ENCODE measurements around the gene UTRN.
A peak's percentile ranks its signal among the peaks of the same experiment; 100 is the strongest.

UTRN gene

DNA sequence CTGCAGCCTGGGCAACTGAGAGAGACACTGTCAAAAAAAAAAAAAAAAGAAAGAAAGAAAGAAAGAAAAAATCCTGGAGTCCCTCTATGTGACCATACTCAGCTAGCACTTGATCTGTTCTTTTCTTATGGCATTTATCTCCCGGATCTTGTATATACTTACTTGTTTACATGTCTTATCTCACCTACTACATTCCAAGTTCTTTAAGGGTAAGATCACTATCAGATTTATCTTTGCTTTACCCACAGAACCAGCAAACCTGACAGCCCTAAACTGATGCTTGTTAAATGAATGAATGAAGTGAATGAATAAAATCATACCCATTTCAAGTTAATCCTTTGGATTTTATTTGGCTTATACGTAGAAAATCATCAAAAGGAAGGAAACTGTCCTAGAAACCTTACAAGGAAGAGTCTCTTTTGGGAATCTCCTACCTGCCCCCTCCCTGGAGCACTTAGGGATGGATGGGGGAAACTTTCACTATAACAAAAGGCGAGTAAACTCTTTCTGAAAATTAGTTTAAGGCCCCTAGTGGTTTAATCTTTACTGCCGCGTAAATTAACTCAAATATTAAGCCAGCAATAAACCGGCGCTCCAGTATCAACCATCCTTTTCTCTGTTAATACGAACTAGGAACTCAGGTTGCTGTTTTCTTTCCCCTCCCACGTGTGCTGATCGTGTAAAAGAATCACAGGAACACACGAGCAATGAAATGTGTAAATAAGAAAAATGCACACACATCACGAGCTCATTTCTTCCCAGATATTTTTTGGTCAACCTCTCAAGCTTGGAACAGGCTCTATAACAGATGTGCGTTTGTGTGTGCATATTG lies 1.3 kb upstream of the UTRN start:
- no peak for DNase-seq

DNA sequence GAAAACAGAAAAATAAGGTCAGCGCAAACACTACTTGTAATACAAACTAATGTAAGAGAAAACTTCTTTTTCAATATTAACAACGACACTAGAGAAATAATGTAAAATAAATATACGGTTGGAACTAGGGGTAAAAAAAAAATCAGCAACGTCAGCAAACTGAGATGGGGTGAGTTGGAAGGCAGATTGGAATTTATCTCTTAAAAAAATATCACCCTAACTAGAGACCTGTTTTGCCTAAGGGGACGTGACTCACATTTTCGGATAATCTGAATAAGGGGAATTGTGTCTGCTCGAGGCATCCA lies 705 bp upstream of the UTRN start:
- DNase-seq = no peak

DNA sequence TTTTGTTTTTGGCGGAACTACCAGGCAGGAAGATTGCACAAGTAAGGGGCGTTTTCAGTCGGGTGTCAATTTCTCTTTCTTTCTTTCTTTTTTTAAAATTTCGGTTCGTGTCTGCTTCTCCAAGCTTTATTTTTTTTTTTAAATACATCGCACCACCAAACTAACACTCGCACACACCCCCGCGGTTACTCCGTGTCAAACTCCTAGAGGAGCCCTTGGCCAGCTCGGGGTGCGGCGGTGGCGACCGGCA lies 338 bp downstream of the UTRN start:
- DNase-seq = no peak

DNA sequence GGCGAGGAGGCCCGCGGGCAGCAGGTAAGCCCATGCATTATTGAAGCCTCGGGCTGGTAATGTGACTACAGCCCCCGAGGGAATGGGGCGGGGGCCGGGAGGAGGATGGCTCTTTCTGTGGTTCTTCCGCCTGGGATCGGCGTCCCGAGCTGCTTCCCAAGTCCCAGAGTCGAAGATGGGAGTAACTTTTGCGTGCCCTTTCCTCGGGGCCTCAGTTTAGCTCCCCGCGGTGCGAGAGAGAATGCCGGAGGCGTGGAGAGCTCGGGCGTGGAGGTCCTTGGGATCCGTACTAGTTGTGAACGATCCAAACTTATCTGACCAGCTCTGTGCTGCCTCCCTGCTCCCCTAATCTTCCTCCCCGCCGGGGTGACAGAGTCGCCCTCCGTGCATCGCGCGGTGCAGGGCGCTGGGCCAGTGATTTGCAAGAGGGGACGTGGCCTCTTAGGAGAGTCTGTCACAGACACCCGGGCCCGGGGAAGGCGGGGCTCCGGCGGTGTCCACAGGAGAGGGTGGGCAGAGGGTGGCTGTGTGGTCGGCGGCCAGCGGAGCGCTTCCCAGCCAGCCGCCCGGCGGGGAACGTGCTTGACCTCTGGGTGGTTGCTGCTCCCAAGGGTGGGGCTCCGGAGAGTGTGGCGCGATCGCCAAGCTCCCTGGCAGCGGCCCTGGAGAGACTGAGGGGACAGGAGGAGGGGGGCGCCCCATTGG lies 815 bp downstream of the UTRN start:
- DNase-seq = peak; percentile 50

DNA sequence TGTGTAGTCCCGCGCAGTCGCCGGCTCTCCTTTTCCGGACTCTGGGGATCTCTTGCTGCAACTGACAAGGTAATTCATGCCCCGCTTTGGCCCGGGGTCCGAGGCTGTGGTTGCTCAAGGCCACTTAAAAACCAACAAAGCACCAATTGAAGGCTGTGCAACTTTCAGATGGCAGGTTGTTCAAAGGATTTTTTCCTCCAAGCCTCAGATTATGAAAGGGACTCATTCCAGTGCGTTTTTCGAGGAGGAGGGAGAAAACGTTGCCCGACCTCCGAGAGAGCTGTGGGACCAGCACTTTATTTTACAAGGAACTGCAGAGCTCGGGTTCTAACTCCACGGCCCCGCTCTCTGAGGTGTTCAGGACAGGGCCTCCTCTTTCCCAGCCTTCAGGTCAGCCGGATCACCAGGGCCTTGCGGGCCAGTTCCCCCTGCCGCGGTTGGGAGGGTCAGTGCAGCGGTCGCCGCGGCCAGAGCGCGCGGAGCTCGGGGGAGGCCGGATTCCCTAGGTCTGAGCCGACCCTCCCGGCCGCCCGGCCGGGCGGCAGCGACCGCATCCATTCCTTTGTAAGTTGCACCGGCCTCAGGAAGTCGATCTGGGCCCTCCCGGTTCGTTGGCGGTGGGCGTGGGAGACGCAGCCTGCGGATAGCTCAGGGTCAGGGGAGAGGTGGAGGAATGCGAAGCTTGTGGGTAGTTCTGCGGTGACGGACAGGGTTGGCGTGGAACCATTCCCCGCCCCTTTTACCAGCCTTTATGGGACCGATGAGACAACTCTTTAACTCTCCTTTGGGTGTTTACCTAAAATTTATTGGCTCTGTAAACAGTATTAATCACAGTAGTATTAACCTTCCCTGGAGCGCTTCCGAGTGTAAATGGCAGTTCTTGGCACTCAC lies 1.6 kb downstream of the UTRN start:
- DNase-seq = peak; percentile 21

DNA sequence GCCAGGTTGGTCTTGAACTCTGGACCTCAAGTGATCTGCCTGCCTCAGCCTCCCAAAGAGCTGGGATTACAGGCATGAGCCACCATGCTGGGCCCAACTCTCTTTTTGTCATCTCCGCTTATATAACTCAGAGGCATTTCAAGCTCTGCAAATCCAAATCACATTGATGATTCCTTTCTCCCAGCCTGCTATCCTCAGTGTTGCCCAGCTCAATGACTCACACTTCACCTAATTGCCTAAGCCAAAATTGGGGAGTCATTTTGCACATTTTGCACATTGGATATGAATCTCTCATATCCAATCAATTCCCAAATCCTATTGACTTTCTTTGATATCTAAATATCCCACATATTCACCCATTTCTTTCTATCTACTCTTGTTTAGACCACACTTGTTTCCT lies 3.9 kb downstream of the UTRN start:
- DNase-seq = no peak

DNA sequence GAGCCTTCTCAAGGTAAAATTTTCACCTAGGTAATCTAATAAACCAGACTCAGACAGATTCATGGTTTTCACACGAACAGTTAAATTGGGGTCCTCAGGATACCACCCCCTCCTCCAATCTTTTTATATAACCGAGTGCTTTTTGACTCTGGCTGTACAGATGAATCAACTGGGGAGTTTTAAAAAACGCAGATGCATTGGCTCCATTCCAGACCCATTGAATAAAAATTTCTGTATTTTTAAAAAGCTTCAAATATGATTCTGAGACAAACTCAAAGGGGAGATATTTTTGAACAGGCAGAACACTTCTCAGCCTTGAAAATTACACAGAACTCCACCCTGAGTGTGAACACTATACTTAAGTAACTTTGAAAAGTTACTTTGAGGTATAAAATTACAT lies 7.2 kb downstream of the UTRN start:
- no peak for DNase-seq

DNA sequence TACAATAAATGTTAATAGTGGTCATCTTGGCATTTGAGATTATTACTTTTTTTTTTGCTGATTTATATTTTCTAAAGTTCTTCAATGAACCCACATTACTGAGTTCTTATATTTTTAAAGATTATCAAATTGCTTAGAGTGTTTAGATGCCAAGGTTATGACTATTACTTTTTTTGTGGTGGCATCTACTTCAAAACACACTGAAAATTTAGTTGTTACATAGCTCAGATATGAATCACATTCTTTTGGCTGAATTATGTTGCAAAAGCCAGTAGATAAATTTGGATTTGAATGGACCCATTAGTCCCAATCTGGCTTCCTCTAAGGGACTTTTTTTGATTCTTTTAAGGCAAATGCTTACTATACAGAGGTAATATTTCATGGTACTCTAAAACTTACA lies 8.9 kb downstream of the UTRN start:
- no peak for DNase-seq

DNA sequence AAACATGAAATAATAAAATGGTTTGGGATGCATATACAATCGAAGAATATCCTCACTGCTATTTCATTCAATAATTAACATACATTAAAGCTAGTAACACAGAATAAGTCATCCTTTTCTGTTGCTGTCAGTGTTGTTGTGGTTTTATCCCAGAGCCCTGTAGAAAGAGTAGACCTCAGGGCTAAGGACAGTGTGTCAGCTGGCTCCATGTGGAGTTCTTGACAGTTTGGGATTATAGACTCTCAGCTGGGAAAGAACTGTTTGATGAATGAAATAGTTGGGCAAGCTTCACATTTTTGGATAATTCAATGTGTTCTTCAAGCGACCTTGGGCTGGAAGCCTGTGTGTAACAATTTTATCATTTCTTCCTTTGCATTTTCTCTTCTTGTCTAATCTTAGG lies 10.1 kb downstream of the UTRN start:
- no peak for DNase-seq

DNA sequence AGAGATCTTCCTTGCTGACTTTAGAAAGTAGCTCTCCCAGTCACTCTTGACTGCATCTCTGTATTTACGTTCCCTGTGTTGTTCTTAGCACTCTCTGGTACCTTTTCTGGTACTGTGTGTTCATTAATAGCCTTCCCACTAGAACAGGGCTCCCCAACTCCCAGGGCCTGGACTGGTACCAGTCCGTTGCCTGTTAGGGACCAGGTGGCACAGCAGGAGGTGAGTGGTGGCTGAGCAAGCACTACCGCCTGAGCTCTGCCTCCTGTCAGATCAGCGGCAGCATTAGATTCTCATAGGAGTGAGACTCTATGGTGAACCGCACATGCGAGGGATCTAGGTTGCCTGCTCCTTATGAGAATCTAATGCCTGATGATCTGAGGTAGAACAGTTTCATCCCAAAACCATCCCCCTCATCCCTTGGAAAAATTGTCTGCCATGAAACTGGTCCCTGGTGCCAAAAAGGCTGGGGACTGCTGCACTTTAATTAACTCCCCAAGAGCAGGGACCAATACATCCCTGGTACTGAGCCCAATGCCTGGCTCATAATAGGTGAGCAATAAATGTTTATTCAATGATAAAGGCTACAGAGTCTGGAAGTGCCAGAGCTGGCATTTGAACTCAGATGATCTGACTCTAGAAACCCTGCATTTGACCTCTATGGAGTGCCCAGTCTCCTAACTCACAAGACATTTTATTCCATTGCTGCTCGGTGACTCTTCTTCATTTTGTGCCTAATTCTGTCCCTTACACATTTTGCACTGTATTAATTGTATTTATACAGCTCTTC lies 11.0 kb downstream of the UTRN start:
- no peak for DNase-seq

DNA sequence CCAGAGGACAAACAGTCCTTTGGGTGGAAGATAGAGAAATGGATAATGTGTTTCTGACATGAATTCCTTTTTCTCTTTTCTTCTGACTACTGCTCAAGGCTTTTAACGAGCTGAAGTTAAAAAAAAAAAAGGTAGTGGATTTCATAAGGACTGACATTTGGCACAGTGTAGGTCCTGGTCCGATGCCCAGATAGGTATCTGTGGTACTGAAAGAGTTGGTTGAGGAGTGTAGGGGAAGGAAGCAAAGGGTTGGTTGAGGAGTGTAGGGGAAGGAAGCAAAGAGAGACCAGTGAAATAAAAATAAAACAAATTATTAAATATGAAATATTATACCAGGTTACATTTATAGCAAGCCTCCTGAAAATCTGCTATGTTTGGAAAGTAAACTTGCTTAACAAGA lies 11.8 kb downstream of the UTRN start:
- DNase-seq = no peak

DNA sequence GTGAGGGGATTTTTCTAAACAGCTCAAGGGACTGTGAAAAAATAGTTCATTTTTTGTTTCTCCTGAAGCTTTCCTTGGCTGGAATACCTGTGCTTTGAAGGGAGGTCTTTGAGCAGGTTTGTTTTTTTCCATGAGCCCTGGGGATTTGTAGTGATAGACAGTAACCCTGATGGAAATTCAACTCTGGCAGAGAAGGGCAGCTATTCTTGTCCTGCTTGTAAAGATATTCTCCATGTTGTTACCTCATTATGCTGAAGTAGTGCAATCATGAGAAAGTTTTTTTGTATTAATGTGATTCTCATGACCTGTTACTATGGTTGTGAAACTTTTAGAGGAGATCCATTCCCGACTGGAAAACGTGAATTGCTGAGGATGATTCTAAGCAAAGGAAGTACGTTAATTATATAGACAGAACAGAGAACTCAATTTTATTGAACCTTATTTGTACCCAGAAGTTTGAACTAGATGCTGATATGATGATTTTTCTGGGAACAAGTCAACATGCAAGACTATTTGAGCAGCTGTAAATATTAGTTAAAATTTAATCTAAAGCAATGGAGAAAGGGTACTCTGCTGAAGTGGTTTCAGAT lies 12.5 kb downstream of the UTRN start:
- no peak for DNase-seq

DNA sequence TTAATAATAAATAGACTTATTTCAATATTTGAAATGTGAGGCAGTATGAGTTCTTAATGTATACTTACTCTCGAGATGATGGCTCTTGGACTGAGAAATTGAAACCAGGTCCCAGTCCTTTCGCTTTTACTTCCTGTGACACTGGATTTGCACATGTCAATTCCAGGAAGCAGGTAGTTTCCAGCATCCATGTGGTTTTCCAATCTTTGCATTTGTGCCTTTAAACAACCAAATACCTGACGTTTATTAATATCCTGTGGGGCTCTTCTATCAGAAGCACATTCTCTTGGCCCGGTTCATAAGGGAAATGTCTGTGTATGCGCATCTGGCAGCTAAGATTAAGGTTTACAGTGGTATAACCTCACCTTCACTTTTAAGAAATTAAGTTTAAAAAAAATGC lies 13.1 kb downstream of the UTRN start:
- DNase-seq = no peak

DNA sequence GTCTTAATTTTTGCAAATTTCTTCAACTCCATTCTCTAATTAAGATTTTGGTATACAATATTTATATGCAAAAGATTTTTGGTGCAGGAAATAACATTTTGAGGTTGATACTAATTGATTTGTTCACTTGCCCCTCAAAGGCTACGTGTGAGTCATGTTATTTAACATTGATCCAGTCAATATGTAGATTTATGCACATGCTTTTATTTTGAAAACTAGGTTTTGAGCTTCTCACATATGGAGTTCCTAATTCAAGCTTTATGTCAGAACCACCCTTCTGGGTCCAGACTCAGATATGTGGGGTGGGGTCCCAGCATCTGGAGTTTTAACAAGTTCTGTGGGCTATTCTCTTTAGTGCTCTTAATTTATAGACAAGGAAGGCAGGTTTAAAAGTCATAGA lies 13.8 kb downstream of the UTRN start:
- DNase-seq = no peak

DNA sequence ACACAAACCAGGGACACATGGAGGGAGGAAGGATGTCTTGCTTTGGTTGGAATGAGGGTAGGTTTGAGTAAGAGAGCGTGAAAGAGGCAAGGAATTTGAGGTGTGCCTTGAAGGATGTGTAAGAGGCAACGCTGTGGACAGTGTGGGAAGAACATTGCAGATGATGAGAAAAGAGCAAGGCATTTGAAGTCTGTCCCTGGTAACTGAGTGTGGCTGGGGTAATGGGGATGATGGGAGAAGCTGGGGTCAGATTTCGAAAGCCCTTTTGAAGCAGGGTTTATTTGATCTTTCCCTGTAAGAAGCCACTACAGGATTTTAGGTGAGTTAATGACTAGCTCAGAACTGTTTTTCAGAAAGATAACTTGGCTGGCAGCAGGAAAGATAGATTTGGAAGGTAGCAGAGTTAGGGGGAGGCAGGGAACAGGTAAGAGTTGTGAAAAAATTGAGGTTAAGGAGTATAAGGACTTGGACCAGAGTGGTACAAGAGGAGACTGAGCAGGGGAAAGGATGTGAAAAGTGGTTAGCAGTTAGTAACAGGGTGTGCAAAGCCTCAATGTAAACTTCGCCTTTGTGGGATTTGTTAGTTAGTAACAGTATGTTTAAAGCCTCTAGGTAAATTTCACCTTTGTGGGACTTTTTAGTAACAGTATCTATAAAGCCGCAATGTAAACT lies 17.7 kb downstream of the UTRN start:
- DNase-seq = no peak

DNA sequence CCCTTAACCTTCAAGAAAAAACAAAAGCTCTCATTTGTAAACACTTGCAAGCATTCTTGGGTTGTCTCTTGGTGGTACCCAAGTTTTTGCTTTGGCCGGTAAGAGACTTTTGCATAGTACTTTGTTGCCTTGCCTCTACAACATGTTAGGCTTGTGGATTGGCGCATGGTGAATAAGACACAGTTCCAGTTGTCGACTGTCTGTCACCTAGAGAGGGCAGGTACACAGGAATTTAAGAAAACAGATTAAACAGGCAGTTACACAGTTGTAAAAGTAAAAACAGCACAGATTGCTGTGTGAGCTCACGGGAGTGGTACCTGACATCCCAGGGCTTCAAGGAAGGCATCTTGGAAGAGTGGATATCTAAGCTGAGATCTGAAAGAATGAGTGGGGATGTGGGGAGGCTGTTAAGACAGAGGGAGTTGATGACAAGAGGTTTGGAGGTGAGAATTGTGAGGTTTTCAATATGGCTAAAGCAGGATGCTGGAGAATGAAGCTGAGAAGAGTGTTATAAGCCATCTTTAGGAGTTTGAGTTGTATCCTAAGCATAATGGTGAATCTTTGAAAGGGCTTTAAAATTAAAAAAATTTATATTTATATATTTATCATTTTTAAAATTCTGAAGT lies 19.2 kb downstream of the UTRN start:
- no peak for DNase-seq

DNA sequence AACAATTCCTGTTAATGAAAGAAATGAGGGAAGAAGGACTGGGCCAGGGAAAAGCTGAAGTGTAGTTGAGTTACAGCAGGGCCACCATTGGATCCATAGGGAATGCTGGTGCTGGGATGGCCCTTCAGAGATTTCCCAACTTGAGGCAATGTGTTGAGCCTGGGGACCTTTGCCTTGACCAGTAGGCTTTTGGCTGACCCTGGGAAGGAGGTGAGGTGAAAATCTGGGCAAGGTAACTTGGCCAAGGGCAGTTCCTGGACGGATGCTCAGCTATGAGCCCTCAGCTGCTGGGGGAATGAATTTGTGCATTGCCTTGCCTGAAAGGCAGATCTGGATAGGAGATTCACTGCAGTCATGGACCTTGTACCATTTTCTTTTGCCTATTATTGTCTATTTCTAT lies 20.4 kb downstream of the UTRN start:
- DNase-seq = no peak

DNA sequence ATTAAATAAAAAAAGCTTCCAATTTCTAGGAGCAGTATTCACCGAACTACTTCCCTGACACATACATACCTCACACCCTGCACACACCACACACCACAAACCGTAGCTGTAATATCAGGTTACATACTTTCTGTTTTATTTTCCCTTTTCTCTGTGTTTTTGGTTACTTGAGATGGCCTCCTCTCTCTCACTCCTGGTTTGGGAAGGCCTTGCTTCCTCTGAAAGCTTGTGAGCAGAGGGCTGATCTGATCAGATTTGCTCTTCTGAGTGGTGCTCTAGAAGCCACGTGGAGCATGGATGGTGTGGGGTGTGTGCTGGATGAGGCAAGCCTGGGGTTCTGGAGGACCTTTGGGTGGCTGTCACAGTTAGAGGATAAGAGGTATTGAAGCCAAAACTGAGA lies 20.9 kb downstream of the UTRN start:
- no peak for DNase-seq

DNA sequence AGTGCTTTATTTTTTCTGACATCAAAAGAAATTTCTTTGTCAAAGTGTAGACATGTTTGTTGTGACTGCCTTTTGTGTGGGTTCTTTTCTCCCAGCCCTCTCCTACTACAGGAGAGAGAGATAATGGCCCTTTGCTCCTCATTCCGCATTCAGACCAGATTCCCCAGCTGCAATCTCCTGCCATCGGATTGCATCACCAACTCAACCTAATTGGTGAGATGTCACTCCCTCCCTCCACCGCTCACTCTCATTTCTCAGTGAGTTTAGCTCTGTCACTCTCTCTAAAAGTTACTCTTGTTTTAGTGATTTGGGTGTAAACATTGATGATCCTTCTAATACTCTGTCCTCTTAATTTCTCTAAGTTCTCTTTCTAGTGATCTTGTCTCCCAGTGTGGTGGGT lies 22.7 kb downstream of the UTRN start:
- DNase-seq = no peak

DNA sequence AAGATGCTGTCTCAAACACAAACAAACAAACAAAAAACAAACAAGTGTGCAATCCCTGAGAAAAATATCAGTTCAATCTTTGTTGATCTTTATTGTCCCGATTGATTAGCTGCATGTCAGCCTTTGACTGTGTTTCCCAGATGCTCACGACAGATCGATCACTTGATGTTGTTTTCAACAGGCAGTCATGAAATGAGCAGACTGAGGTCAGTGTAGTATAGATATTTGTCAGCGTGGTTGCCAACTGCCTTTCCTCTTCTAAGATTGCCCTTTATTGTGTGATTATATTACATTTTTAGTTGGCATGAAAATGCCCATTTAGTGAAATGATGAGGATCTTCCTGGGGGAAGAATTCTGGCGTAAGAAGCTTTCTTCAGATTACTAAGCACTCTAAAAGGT lies 25.6 kb downstream of the UTRN start:
- DNase-seq = no peak

DNA sequence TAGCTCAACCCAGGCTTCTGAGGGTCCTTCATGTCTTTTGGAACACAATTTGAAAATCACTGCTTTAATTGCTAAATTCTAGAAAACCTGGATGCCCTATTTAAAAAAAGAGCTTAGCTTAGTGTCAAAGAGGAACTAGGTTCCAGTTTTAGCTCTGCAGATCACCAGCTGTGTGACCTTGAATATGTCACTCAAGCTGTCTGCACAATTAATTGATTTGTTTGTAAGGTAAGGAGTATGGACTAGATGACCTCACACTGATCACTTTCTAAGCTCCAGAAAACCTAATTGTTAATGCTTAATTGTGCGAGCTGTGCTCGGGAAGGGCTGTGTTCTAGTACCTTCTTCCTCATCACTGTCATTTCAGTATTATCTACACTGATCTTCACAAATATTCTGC lies 26.2 kb downstream of the UTRN start:
- no peak for DNase-seq

DNA sequence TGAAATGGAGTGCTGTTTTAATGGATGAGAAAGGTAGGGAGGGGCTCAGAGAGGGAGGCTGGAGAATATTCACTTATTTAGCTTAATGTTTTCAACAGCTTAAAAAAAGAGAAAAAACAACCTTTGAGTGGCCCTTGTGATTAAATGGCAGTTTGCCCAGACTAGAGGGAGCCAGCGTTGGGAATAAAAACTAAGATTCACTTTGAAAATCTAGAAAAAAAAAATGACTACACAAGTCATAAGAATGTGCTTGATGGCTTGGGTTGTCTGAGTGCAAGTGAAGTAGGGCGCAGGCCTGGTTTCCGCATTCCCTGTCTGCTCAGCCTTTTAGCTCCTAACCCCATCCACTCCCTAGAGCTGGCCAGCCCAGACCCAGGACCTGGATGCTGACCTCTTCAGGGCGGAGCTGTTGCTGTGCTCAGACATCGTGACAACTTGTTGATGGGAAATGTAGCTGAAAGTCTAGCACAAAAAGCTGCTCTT lies 28.9 kb downstream of the UTRN start:
- no peak for DNase-seq

Data from activated T-cell treated with anti-CD3 and anti-CD28 coated beads, Interleukin-2, amount 50 U/mL, for 1 hour (primary cell).